ENCODE data around the gene BMPER.
A peak's percentile ranks its signal among the peaks of the same experiment; 100 is the strongest.

Gene BMPER

GRCh38 chr7:34155220-34155908 is 250.0 kb downstream of the BMPER start:
- peak; percentile 87 for DNase-seq (ENCODE audit: low read depth, low spot score)
- no peak for TF ChIP-seq CTCF (IDR thresholded peaks at IDR 0.05; ENCODE audit: low read depth, low read length)
- H3K4me3 ChIP-seq (ENCODE audit: low read depth, low read length), result no peak overlapping the region
- in situ Hi-C loops (cut with HindIII; ENCODE audit: low sequenced_read_pairs), result no loop called here

GRCh38 chr7:34156336-34156735 is 251.0 kb downstream of the BMPER start:
- DNase-seq (ENCODE audit: low read depth, low spot score), result no peak
- in situ Hi-C loops (cut with HindIII; ENCODE audit: low sequenced_read_pairs), result no loop called here
- TF ChIP-seq CTCF (IDR thresholded peaks at IDR 0.05; ENCODE audit: low read depth, low read length), result no peak
- no peak overlapping the region for H3K4me3 ChIP-seq (ENCODE audit: low read depth, low read length)

GRCh38 chr7:34157137-34157536 is 251.8 kb downstream of the BMPER start:
- in situ Hi-C loops (cut with HindIII; ENCODE audit: low sequenced_read_pairs), result no loop called here
- no peak for DNase-seq (ENCODE audit: low read depth, low spot score)
- no peak for TF ChIP-seq CTCF (IDR thresholded peaks at IDR 0.05; ENCODE audit: low read depth, low read length)
- no peak overlapping the region for H3K4me3 ChIP-seq (ENCODE audit: low read depth, low read length)

GRCh38 chr7:34158368-34159153 is 253.2 kb downstream of the BMPER start:
- H3K4me3 ChIP-seq (ENCODE audit: low read depth, low read length), result no peak overlapping the region
- in situ Hi-C loops (cut with HindIII; ENCODE audit: low sequenced_read_pairs), result no loop called here
- DNase-seq (ENCODE audit: low read depth, low spot score), result peak; percentile 13
- peak; percentile 14 for TF ChIP-seq CTCF (IDR thresholded peaks at IDR 0.05; ENCODE audit: low read depth, low read length)

- no peak for TF ChIP-seq CTCF (IDR thresholded peaks at IDR 0.05; ENCODE audit: low read depth, low read length)
- DNase-seq (ENCODE audit: low read depth, low spot score), result peak; percentile 81
- in situ Hi-C loops (cut with HindIII; ENCODE audit: low sequenced_read_pairs), result no loop called here
- no peak overlapping the region for H3K4me3 ChIP-seq (ENCODE audit: low read depth, low read length)
Observed at GRCh38 chr7:34160261-34160752, 255.0 kb downstream of the BMPER start.

GRCh38 chr7:34162027-34162565 is 256.8 kb downstream of the BMPER start:
- no peak for TF ChIP-seq CTCF (IDR thresholded peaks at IDR 0.05; ENCODE audit: low read depth, low read length)
- no peak overlapping the region for H3K4me3 ChIP-seq (ENCODE audit: low read depth, low read length)
- DNase-seq (ENCODE audit: low read depth, low spot score), result no peak
- in situ Hi-C loops (cut with HindIII; ENCODE audit: low sequenced_read_pairs), result no loop called here
